Esophagus squamous epithelium (tissue), 5 donors: ENCODE results near the gene SETX. TPM values are rescaled to one million over a fixed set of nuclear protein-coding genes. Genes with fewer than 3 reads are reported as not detected.

Experiments
- DNase-seq: peaks from one replicate; lab custom pipeline; 2025; lab: John Stamatoyannopoulos, UW
- H3K27ac ChIP-seq, 4 donors: fragments of 200-600 bp; sonication (generic); one replicate each; pipeline ENCODE4 v1.5.1; 2016 to 2019; ENCODE audit warnings: mild to moderate bottlenecking in 1 of 4
- H3K27me3 ChIP-seq, 4 donors: fragments of 200-600 bp; sonication (generic); 1 replicate in 3 of 4; 2 replicates in 1 of 4; pipeline versions ENCODE4 v1.5.1 to v1.6.0; 2017 to 2021; ENCODE audit warnings: antibody characterized with exemption in 1 of 4
- H3K36me3 ChIP-seq, 3 donors: fragments of 200-600 bp; sonication (generic); one replicate each; pipeline ENCODE4 v1.5.1; 2016 to 2019
- H3K4me1 ChIP-seq, 3 donors: fragments of 200-600 bp; sonication (generic); one replicate each; pipeline ENCODE4 v1.5.1; 2017 to 2019
- H3K4me3 ChIP-seq, 4 donors: fragments of 200-600 bp; sonication (generic); 1 replicate in 3 of 4; 2 replicates in 1 of 4; pipeline ENCODE4 v1.5.1; 2016 to 2019; ENCODE audit warnings: mild to moderate bottlenecking in 2 of 4, moderate library complexity in 1 of 4
- H3K9me3 ChIP-seq, 3 donors: fragments of 200-600 bp; sonication (generic); one replicate each; pipeline ENCODE4 v1.5.1; 2016 to 2019
- POLR2A ChIP-seq, 4 donors: fragments of 450-650 bp; IDR thresholded peaks; one replicate each; pipeline ENCODE4 v1.6.1; 2017; ENCODE audit warnings: antibody characterized with exemption in 4 of 4, mild to moderate bottlenecking in 4 of 4, moderate library complexity in 3 of 4
- WGBS, 2 donors: methylation state at CpG; one replicate each; pipeline ENCODE4 v1.1.5; 2018; 5-methylcytosine and 5-hydroxymethylcytosine counted together
- intact Hi-C: fragments of 100-400 bp; cut with DNase I; formaldehyde crosslinking; loops from one replicate; pipeline ENCODE4 v1.15.0; 2022
- total RNA-seq, 4 donors: library from RNA; depleted of rRNA; stranded (reverse); fragments of >200 nt; gene quantifications; one replicate each; pipeline ENCODE4 v1.1.0, GENCODE V29; 2016
- TF ChIP-seq, protein P1 (sequence below), 6 experiments: fragments of 450-650 bp in 4 of 6; fragments of 200-600 bp in 2 of 6; sonication (generic) in 2 of 6; IDR thresholded peaks; one replicate each; pipeline ENCODE4 v1.5.1; 2016 to 2019; ENCODE audit warnings: antibody characterized with exemption in 6 of 6, mild to moderate bottlenecking in 4 of 6, moderate library complexity in 4 of 6
- donor health status: DM: yes; HTN: yes; CAD: no.

Gene SETX
- total RNA-seq, 4 donors from 2014 or later: 22.4 to 56.3 (median 33.0) TPM

DNA sequence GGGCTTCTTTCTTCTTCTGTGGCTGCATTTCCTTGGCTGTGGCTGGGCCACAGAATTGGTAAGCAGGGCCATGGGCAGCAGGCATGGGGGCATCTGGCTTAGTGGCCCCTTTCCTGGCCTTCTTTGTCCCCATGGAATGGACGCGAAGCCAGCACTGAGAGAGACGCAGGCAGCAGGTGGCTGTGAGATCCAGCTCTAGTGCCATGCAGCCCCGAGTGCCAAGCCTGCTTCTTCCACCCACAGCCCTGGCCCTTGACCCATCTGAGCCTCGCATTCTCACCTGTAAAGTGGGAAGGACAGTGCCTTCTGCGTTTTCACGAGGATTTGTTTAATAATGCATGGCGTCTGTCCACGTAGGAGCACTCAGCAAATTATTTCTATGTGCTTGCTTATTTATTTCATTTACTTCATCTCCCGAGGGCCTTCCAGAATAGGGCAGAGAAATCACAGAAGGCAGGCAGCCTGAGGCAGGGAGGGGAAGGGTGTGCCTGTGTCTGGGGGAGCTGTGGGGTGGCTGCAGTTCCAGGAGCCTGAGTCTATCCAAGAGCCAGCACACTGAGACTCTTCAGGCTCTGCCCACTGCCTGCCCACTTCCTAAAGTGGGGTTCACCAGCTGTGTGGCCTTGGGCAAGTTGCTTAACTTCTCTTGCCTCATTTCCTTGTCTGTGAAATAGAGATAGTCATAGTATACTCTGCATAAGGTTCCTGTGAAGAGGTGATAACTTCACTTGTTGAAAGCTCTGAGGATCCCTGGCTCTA, 137.7 kb downstream of the SETX start:
- Histone ChIP-seq H3K27ac (no peak overlapping the region), H3K4me3 (no peak overlapping the region), H3K9me3 (no peaks in the 10 kb centered on the region), H3K4me1 (peaks cover 0 to 7% (median 0%) of the 10 kb centered on the region in 3 donors), H3K36me3 (no peaks in the 10 kb centered on the region), H3K27me3 (peaks cover 0 to 45% (median 0%) of the 10 kb centered on the region in 4 donors)
- DNase-seq: no peak
- intact Hi-C loops: no loop called here
- TF ChIP-seq POLR2A (IDR thresholded peaks at IDR 0.05): no peak
- TF ChIP-seq, protein P1, sequence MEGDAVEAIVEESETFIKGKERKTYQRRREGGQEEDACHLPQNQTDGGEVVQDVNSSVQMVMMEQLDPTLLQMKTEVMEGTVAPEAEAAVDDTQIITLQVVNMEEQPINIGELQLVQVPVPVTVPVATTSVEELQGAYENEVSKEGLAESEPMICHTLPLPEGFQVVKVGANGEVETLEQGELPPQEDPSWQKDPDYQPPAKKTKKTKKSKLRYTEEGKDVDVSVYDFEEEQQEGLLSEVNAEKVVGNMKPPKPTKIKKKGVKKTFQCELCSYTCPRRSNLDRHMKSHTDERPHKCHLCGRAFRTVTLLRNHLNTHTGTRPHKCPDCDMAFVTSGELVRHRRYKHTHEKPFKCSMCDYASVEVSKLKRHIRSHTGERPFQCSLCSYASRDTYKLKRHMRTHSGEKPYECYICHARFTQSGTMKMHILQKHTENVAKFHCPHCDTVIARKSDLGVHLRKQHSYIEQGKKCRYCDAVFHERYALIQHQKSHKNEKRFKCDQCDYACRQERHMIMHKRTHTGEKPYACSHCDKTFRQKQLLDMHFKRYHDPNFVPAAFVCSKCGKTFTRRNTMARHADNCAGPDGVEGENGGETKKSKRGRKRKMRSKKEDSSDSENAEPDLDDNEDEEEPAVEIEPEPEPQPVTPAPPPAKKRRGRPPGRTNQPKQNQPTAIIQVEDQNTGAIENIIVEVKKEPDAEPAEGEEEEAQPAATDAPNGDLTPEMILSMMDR (IDR thresholded peaks at IDR 0.05): no peak
- 59 to 66% methylated on average over 10 of the region's 10 CpGs for WGBS, 2 donors

GRCh38 chr9:132214027-132214622, 140.7 kb downstream of the SETX start:
- TF ChIP-seq, protein P1 (IDR thresholded peaks at IDR 0.05): no peak
- TF ChIP-seq POLR2A (IDR thresholded peaks at IDR 0.05): no peak
- no peak for DNase-seq
- intact Hi-C loops: no loop called here

GRCh38 chr9:132211570-132211969, 143.2 kb downstream of the SETX start:
- Histone ChIP-seq H3K9me3 (no peaks in the 10 kb centered on the region), H3K27ac (no peak overlapping the region), H3K4me1 (peaks cover 0 to 7% (median 0%) of the 10 kb centered on the region in 3 donors), H3K27me3 (peaks cover 0 to 71% (median 0%) of the 10 kb centered on the region in 4 donors), H3K36me3 (no peaks in the 10 kb centered on the region), H3K4me3 (no peak overlapping the region)
- DNase-seq: no peak
- 76 to 82% methylated on average over 5 to 7 of the region's 7 CpGs for WGBS, 2 donors
- intact Hi-C loops: no loop called here
- TF ChIP-seq, protein P1 (IDR thresholded peaks at IDR 0.05): no peak
- no peak for TF ChIP-seq POLR2A (IDR thresholded peaks at IDR 0.05)

More at GRCh38 chr9:132214027-132214622, 140.7 kb downstream of the SETX start:
- WGBS, 2 donors: 8 to 43% methylated on average over 1 to 7 of the region's 18 CpGs
- Histone ChIP-seq H3K4me3 (no peak overlapping the region), H3K4me1 (peaks cover 0 to 7% (median 0%) of the 10 kb centered on the region in 3 donors), H3K9me3 (no peaks in the 10 kb centered on the region), H3K27me3 (peaks cover 0 to 52% (median 0%) of the 10 kb centered on the region in 4 donors), H3K36me3 (no peaks in the 10 kb centered on the region), H3K27ac (no peak overlapping the region)

Other genes with a start within 250 kb of the SETX start
- gene NTNG2, start 192.9 kb downstream of the SETX start, total RNA-seq: under 1 TPM; 0.08 to 0.95 (median 0.29) TPM
- 10 to 100 TPM in 1 of 4 donors, 1 to 10 TPM in 3; 4.4 to 14.9 (median 8.1) TPM for gene TTF1, start 51.9 kb upstream of the SETX start, total RNA-seq
- not detected for gene CFAP77, start 55.2 kb upstream of the SETX start, total RNA-seq
- not detected for gene BARHL1, start 227.6 kb upstream of the SETX start, total RNA-seq